GDM1 (cell line): ENCODE results near the gene ARMH2.
"Not testable (repeated sequence)": the region's sequence is repeated elsewhere in the genome, so short reads cannot be mapped to it uniquely, and the experiment has no call there.

Experiments used
- DNase-seq: peaks from one replicate; lab custom pipeline; 2025; lab: John Stamatoyannopoulos, UW

The ARMH2 gene

GRCh38 chr6:24818346-24818745 is 19.6 kb upstream of the ARMH2 start:
- no peak for DNase-seq

GRCh38 chr6:24809728-24810127 is 11.0 kb upstream of the ARMH2 start:
- no peak for DNase-seq

GRCh38 chr6:24807584-24807983 is 8.9 kb upstream of the ARMH2 start:
- no peak for DNase-seq

GRCh38 chr6:24802271-24803059 is 3.7 kb upstream of the ARMH2 start:
- no peak for DNase-seq

- no peak for DNase-seq
Observed at GRCh38 chr6:24799541-24799915, 811 bp upstream of the ARMH2 start.

- no peak for DNase-seq
Observed at GRCh38 chr6:24797596-24798216, 1.0 kb downstream of the ARMH2 start.

GRCh38 chr6:24796616-24797290 is 2.0 kb downstream of the ARMH2 start:
- DNase-seq, result no peak

- DNase-seq, result no peak
Observed at GRCh38 chr6:24795106-24795505, 3.6 kb downstream of the ARMH2 start.

GRCh38 chr6:24788031-24788665 is 10.6 kb downstream of the ARMH2 start:
- no peak for DNase-seq

GRCh38 chr6:24780206-24780605 is 18.5 kb downstream of the ARMH2 start:
- DNase-seq, result no peak

GRCh38 chr6:24779416-24780016 is 19.2 kb downstream of the ARMH2 start:
- no peak for DNase-seq

GRCh38 chr6:24778878-24779277 is 19.8 kb downstream of the ARMH2 start:
- DNase-seq, result no peak

- no peak for DNase-seq
Observed at GRCh38 chr6:24778121-24778520, 20.6 kb downstream of the ARMH2 start.

- no peak for DNase-seq
Observed at GRCh38 chr6:24777227-24777626, 21.5 kb downstream of the ARMH2 start.

- no peak for DNase-seq
Observed at GRCh38 chr6:24775520-24776058, 23.1 kb downstream of the ARMH2 start.

- DNase-seq, result peak; percentile 95
Observed at GRCh38 chr6:24774696-24775519, 23.8 kb downstream of the ARMH2 start, which contains the start of gene GMNN. GMNN (plus strand) TSS chr6:24774937; CDS start chr6:24777247, 2,310 bp downstream.

GRCh38 chr6:24768361-24768760 is 30.4 kb downstream of the ARMH2 start:
- DNase-seq, result no peak

GRCh38 chr6:24766680-24767462 is 31.8 kb downstream of the ARMH2 start:
- no peak for DNase-seq

GRCh38 chr6:24765968-24766367 is 32.7 kb downstream of the ARMH2 start:
- not testable (repeated sequence) for DNase-seq
